DMS53 (cell line): Measurements from ENCODE around the gene DIP2A.
"Not testable (repeated sequence)": the region's sequence is repeated elsewhere in the genome, so short reads cannot be mapped to it uniquely, and the experiment has no call there.

Experiments used
- DNase-seq: peaks from one replicate; lab custom pipeline; 2025; lab: John Stamatoyannopoulos, UW

Gene DIP2A

DNA sequence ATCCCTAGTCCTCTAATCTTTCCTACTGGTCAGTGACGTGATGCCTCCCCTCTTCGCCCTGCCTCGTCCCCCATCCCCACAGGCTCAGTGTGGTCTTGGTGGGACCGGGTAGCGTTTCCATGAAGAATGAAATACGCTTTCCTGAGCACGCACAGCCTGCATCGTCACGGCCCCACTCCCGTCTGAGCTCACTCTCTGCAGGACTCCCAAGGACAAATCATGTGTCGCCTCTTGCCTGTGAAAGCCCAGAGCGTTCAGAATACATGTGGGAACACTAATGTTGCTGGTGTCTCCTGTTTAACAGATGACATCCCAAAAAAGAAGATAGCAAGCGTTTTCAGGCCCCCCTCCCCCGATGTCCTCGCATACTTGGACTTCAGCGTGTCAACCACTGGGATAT is 97.0 kb downstream of the DIP2A start:
- no peak for DNase-seq

DNA sequence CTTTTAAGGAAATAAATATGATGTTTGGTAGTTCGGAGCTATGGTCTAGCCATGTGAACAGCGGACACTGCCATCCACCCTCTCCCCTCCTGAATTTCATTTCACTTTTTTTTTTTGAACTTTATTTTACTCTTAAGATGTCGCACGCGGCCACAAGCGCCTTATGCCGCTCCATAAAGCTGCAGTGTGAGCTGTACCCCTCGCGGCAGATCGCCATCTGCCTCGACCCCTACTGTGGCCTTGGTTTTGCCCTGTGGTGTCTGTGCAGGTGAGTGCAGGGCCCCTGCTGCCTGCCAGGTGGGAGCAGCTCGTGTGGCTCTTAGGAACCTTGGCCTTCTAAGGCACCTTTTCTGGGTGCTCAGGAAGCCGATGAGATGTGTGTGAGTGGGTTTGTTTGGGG is 98.1 kb downstream of the DIP2A start:
- DNase-seq = no peak

- no peak for DNase-seq
Observed at GRCh38 chr21:46557469-46557868, 98.8 kb downstream of the DIP2A start.

GRCh38 chr21:46557919-46558392 is 99.3 kb downstream of the DIP2A start:
- no peak for DNase-seq

DNA sequence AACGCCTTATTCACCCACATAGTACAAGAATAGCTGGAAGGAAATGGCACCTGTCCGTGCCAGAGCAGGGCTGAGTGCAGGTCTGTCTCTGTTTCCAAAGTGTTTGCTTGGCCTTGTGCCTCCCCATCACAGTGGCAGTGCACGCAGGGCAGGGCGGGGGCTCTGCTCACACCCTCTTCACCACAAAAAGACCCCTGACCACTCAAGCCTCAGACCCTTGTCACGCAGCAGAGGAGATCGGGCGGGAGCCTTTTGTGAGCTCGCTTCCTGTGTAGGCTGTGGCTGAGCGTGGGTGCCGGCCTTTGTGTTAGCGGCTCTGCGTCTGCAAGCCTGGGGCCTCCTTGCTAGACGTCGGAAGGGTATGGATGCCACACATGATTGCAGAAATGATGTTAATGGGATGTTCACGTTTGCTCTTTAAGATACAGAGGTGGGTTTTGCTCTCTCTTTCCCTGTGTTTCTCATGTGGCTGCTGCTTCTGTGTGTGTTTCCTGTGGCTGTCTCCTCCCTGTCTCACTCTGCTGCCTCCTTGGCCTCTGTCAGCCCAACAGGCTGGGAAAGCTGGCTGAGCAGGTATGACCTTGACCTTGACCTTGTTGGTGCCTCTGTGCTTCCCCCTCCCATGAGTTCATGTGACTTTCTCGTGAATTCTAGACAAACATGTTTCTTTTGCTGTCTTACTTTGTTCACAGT is 100.7 kb downstream of the DIP2A start:
- no peak for DNase-seq

GRCh38 chr21:46560568-46561444 is 102.1 kb downstream of the DIP2A start:
- DNase-seq = no peak

DNA sequence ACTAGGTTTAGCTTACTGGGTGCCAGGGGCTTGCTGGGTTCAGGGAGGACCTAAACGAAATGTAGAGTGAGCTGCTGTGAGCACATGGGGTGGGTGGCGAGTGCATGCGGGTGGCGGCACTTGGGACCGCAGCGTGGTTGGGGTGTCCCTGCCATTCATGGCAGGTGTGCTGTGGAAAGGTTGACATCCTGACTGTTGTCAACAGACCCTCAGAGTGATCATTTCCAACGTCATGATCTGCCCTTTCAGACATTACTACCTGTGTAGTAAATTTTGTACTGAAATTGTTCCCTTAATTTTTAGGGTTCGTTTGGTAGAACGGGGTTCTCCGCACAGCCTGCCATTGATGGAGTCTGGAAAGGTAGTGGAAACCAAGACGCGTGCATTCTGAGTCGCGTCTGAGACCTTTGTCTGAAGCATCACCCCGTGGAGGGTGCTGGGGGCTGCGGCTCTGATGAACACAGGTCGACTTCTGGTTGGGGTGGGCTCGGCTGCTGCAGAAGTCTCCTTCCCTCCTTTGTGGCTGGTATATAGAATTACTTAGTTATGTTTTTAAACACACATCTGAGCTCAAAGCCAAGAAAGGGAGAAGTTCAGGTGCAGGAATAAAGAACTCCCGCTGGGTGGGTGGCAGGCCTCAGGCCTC is 102.9 kb downstream of the DIP2A start:
- no peak for DNase-seq

- DNase-seq = no peak
Observed at GRCh38 chr21:46562472-46562871, 103.8 kb downstream of the DIP2A start.

DNA sequence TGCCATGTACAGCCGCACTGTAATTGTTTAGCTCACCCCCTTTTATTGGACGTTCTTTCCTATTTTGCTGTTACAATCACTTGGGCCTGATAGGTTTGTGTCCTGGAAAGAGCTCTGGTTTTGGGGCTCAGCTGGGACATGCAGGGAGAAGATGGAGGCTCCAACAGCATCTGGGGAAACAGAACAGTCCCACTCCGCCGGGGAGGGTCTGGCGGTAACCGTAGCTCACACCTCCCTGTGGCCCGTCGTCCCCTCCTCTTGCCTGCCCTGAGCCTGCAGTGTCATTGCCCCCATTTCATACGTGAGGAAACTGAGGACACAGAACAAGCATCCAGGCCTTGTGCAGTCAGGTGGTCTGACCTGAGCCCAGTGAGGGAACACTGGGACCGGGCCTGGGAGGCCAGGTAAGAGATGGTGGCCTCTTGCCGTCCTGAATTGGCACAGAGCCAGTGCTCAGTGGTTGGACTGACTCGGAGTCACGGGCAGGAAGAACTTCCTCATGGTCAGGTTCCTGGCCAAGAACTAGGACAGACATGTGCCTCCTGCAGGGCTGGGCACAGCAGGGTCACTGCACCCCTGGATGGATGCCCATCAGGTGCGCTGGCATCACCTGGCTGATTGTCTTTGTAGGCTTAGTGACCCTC is 104.4 kb downstream of the DIP2A start:
- DNase-seq = no peak

GRCh38 chr21:46564391-46564790 is 105.7 kb downstream of the DIP2A start:
- no peak for DNase-seq

GRCh38 chr21:46567348-46567747 is 108.7 kb downstream of the DIP2A start:
- no peak for DNase-seq

DNA sequence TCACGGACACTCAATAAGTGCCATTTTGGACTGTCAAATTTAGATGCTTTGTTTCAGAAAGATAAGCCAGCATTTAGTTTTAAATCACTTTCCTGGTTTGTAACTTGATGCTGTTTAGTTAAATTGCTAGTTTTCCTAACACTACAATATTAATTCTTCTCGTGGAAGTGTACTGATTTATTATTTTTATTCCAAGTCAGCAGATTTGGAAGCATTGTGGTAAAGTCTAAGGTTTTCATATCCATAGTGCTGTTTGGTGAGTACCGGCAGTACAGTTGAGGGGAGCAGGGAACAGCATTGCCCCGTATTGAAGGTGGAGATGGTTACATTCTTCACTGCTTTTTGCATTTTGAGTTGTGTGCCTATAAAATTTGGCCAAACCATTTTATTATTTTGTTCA is 109.9 kb downstream of the DIP2A start:
- no peak for DNase-seq

DNA sequence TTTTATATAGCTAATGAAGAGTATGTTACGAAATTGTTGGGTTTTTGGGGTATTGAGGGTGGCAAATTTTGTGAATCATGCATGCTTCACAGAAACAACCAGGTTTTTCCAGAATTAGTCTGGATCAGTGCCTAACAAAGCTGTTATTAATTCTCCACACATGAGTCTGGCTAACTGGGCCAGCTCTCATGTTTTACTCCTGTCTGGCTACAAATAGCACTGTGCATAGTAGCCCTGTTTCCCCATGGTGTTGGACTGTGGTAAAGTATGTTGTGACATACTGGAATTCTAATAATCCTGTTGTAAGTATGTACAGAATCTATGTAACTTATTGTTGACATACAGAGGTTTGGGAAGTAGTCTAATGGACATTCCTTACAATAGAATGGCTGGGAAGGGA is 110.4 kb downstream of the DIP2A start:
- no peak for DNase-seq

- DNase-seq = no peak
Observed at GRCh38 chr21:46570119-46570518, 111.4 kb downstream of the DIP2A start.

GRCh38 chr21:46570631-46571030 is 111.9 kb downstream of the DIP2A start:
- no peak for DNase-seq

GRCh38 chr21:46572850-46573249 is 114.2 kb downstream of the DIP2A start:
- DNase-seq = no peak

DNA sequence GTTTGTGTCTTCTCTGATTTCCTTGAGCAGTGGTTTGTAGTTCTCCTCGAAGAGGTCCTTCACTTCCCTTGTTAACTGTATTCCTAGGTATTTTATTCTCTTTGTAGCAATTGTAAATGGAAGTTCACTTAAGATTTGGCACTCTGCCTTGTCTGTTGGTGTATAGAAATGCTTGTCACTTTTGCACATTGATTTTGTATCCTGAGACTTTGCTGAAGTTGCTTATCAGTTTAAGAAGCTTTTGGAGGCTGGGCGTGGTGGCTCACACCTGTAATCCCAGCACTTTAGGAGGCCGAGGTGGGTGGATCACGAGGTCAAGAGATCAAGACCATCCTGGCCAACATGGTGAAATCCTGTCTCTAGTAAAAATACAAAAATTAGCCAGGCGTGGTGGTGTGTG is 119.1 kb downstream of the DIP2A start:
- DNase-seq = not testable (repeated sequence)

DNA sequence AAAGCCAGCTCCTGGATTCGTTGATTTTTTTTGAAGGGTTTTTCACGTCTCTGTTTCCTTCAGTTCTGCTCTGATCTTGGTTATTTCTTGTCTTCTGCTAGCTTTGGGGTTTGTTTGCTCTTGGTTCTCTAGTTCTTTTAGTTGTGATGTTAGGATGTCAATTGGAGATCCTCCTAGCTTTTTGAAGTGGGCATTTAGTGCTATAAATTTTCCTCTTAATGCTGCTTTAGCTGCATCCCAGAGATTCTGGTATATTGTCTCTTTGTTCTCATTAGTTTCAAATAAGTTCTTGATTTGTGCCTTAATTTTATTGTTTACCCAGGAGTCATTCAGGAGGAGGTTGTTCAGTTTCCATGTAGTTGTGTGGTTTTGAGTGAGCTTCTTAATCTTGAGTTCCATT is 120.7 kb downstream of the DIP2A start:
- not testable (repeated sequence) for DNase-seq

DNA sequence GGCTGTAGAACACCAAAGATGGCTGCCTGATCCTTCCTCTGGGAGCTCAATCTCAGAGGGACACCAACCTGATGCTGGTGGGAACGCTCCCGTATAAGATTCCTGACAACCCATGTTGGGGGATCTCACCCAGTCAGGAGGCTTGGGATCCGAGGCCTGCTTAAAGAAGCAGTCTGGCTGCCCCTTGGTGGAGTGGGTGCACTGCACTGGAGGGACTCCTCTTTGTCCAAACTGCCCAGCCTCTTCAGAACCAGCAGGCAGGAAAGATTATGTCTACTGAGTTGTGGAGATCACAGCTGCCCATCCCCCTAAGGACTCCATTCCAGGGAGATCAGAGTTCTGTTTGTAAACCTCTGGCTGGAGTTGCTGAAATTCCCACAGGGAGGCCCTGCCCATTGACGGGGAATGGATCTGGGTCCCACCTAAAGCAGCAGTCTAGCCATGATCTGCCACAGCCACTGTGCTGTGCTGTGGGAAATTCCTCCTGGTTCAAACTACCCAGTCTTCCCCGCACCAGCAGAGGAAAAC is 123.2 kb downstream of the DIP2A start:
- no peak for DNase-seq

GRCh38 chr21:46585191-46585953 is 126.7 kb downstream of the DIP2A start:
- no peak for DNase-seq

- DNase-seq = peak; percentile 24
Observed at GRCh38 chr21:46594276-46594675, 135.6 kb downstream of the DIP2A start.
